ENCODE measurements around the gene EIF3J.
"Not testable (repeated sequence)": the region's sequence is repeated elsewhere in the genome, so short reads cannot be mapped to it uniquely, and the experiment has no call there.

The EIF3J gene

GRCh38 chr15:44527241-44527640, 9.7 kb upstream of the EIF3J start:
- Histone ChIP-seq H3K36me3 (ENCODE audit: control insufficient read depth, insufficient read depth, low read length) (peaks cover 2% of the 10 kb centered on the region; the same call in 1 of the 2 replicates), H3K27me3 (replicated peaks; ENCODE audit: control insufficient read depth, insufficient read depth, low read length) (no peaks in the 10 kb centered on the region), H3K4me3 (replicated peaks; ENCODE audit: low read depth, low read length) (no peak overlapping the region)
- DNase-seq (ENCODE audit: extremely low read depth, insufficient read length): no peak
- no peak for TF ChIP-seq CTCF (IDR thresholded peaks at IDR 0.05; ENCODE audit: insufficient read depth, low read length, poor library complexity, severe bottlenecking)

- 0 out of 2 replicates have a peak, but pooled peaks cover under 1% of the 10 kb centered on the region for H3K36me3 ChIP-seq (ENCODE audit: control insufficient read depth, insufficient read depth, low read length)
- no peaks in the 10 kb centered on the region for H3K27me3 ChIP-seq (replicated peaks; ENCODE audit: control insufficient read depth, insufficient read depth, low read length)
- no peak overlapping the region for H3K4me3 ChIP-seq (replicated peaks; ENCODE audit: low read depth, low read length)
- no peak for TF ChIP-seq CTCF (IDR thresholded peaks at IDR 0.05; ENCODE audit: insufficient read depth, low read length, poor library complexity, severe bottlenecking)
- DNase-seq (ENCODE audit: extremely low read depth, insufficient read length): no peak
Measured at GRCh38 chr15:44529864-44530604, 6.9 kb upstream of the EIF3J start.

GRCh38 chr15:44530653-44531052, 6.3 kb upstream of the EIF3J start:
- no peak for DNase-seq (ENCODE audit: extremely low read depth, insufficient read length)
- no peak overlapping the region for H3K4me3 ChIP-seq (replicated peaks; ENCODE audit: low read depth, low read length)
- no peak for TF ChIP-seq CTCF (IDR thresholded peaks at IDR 0.05; ENCODE audit: insufficient read depth, low read length, poor library complexity, severe bottlenecking)

GRCh38 chr15:44532275-44532674, 4.7 kb upstream of the EIF3J start:
- DNase-seq (ENCODE audit: extremely low read depth, insufficient read length); H3K36me3 ChIP-seq (ENCODE audit: control insufficient read depth, insufficient read depth, low read length); H3K4me3 ChIP-seq (replicated peaks; ENCODE audit: low read depth, low read length); H3K27me3 ChIP-seq (replicated peaks; ENCODE audit: control insufficient read depth, insufficient read depth, low read length): not testable (repeated sequence)

More at GRCh38 chr15:44530653-44531052, 6.3 kb upstream of the EIF3J start:
- no peaks in the 10 kb centered on the region for H3K27me3 ChIP-seq (replicated peaks; ENCODE audit: control insufficient read depth, insufficient read depth, low read length)
- H3K36me3 ChIP-seq (ENCODE audit: control insufficient read depth, insufficient read depth, low read length): no peaks in the 10 kb centered on the region

GRCh38 chr15:44532689-44533088, 4.3 kb upstream of the EIF3J start:
- no peak for TF ChIP-seq CTCF (IDR thresholded peaks at IDR 0.05; ENCODE audit: insufficient read depth, low read length, poor library complexity, severe bottlenecking)
- Histone ChIP-seq H3K4me3 (replicated peaks; ENCODE audit: low read depth, low read length) (no peak overlapping the region), H3K36me3 (ENCODE audit: control insufficient read depth, insufficient read depth, low read length) (no peaks in the 10 kb centered on the region), H3K27me3 (replicated peaks; ENCODE audit: control insufficient read depth, insufficient read depth, low read length) (no peaks in the 10 kb centered on the region)
- no peak for DNase-seq (ENCODE audit: extremely low read depth, insufficient read length)

- H3K27me3 ChIP-seq (replicated peaks; ENCODE audit: control insufficient read depth, insufficient read depth, low read length): no peaks in the 10 kb centered on the region
- no peak for TF ChIP-seq CTCF (IDR thresholded peaks at IDR 0.05; ENCODE audit: insufficient read depth, low read length, poor library complexity, severe bottlenecking)
Measured at GRCh38 chr15:44535092-44535491, 1.9 kb upstream of the EIF3J start.

More at GRCh38 chr15:44535092-44535491, 1.9 kb upstream of the EIF3J start:
- no peak for DNase-seq (ENCODE audit: extremely low read depth, insufficient read length)
- no peaks in the 10 kb centered on the region; the same call in 1 of the 2 replicates for H3K36me3 ChIP-seq (ENCODE audit: control insufficient read depth, insufficient read depth, low read length)
- no peak overlapping the region for H3K4me3 ChIP-seq (replicated peaks; ENCODE audit: low read depth, low read length)

Measured in GM06990 (cell line).